Dedifferentiated amniotic fluid mesenchymal stem cell (primary cell): ENCODE measurements around the gene HOPX.
A peak's percentile ranks its signal among the peaks of the same experiment; 100 is the strongest.
"Not testable (repeated sequence)": the region's sequence is repeated elsewhere in the genome, so short reads cannot be mapped to it uniquely, and the experiment has no call there.

Experiments used
- DNase-seq: peaks from one replicate; pipeline ENCODE4 v3.0.0-alpha.2; 2016; ENCODE audit errors: extremely low spot score

HOPX gene

DNA sequence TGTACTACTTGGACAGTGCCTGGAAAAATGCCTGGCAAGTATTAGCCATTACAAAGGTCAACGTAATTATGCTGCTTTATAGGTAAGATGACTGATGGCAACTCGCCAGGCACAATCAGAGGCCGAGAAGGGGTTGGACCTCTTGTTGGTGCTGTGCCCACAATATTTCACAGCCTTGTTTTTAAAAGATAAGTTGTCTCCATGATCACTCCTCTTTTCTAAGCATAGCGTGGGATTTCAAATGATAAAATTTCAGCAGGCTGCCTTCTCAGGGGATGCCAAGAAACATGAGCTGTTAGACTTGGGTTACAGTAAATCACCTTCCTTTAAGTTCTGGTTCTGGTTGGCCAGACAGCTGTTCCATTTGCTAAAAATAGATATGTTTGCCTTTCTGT is 26.9 kb downstream of the HOPX start:
- no peak for DNase-seq

DNA sequence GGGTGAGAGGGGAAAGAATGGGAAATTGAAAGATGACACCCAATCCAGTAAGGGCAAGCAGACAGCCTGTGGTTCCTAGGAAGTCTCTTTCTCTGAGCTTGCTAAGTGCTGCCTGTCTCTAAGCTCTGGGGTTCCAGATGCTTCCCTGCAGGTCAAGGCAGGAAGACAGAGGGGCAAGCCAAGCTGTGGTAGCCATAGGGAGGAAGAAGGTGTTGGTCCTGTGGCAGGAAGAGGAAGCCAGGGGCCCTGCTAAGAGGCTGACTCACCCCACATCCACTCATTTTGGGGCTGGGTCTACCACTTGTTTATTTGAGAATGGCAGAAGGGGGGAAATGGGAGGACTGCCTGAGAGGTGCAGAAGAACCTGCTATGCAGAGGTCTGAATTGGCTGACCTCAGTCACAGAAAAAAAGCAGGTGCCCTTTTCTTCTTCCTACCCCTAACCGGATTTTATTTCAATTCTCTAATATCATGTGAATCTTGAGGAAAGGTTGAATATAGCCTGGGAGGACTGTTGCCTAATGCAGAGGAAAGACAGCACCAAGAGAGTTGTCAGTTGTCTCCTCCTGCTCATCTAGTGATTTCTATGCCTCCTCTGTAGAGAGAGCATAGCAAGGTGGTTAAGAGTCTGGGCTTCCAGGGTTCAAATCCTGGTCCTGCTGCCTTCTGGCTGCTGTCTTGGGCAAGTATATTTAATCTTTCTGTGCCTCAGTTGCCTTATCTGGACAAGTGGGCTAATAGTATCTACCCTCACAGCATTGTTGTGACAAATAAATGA is 27.4 kb downstream of the HOPX start:
- DNase-seq = no peak

DNA sequence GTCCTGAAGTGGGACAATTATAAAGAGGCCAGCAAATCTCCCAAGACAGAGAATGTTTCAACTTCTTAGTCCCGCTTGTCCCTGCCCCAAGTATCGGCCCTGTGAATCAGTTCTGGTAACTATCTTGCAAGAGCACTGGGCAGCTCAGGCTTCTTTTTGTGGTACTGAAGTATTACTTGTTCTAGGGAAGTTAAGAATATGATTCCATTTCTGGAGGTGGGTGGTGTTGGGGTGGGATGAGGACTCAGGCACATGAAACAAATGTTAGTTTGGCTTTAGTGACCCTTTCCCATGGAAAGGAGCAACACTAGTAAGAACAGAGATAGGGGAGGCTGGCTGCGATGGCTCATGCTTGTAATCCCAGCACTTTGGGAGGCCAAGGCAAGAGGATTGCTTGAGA is 28.9 kb downstream of the HOPX start:
- DNase-seq = no peak

DNA sequence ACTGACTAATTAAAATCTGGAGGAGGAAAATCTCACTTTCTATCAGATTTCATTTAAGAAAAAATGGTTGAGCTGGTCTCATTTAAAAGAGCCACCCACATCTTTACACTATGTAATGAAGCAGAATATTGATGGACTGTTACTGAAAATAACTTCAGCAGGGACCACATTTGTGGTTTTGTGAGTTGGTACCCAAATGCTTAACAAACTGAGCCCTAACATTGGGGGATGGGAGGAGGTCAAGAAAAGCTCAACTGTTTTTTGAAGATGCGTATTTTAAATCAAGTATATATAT is 30.1 kb downstream of the HOPX start:
- no peak for DNase-seq

DNA sequence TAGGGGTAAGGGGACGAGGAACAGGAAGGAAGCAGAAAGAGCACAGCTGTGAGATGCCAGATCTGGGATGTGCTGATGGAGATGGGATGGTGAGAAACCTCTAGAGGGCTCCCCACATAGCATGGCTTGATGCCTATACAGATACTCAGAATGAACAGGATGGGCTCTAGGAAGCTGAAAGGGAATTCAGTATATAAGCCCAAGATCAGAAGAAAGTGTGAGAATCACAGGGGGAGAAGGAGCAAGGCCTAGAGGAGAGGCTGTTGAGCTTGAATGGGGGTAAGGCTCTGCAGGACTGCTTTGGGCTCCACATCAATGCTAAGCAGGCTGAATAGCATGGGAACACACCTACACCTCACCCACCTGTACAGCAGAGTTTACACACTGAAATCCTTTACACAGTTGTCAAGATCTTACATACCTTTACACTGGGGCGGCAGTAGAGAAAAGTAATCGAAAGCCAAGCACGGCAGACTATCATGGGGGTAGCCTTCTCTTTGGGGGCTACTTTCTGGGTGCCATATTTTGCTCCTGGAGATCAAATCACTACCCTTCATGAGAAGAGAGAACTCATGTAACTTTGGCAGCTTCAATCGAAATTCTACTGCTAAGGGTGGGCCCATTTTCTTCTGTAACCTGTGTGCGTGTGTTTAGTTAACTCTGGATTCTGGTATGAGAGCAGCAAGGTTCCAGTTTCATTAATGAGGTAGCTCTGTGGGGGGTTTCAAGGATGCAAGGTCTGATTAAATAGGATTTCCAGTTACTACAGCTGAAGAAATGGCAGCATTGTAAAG is 30.6 kb downstream of the HOPX start:
- no peak for DNase-seq

DNA sequence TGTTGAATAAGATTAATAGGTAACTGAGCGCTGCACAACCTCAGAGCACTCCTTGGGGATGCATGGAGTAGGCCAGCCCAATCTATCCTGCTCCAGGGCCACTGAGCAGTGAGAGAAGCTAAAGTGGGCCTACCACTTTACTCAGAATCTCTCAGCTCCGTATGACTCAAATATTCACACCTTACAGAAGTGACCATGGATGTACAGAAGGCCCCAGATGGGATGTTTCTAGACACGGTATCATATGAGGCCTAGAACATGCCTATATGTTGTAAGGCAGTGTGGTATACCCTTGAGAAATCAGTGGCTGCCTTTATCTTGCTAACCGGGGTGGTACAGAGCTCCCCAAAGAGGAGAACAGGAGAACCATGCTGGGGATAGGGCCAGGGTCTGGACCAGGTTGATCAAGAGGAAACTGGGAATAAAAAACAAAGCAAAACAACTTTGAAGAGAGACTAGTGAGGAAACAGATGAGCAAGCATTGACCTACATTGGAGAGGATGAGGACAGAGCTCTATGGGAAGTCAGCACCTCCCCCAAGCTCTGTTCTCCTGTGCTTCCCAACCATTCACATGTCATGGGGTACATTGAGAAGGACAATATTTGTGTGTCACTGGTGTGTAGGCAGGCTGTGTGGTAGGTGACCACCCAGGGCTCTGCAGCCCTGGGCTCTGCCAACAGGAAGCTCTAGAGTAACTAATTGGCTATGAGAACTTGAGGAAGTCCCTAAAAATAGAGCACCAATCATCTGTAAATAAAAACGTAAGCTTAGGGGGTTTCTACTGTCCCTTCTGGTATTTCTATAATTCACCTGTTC is 31.4 kb downstream of the HOPX start:
- DNase-seq = no peak

DNA sequence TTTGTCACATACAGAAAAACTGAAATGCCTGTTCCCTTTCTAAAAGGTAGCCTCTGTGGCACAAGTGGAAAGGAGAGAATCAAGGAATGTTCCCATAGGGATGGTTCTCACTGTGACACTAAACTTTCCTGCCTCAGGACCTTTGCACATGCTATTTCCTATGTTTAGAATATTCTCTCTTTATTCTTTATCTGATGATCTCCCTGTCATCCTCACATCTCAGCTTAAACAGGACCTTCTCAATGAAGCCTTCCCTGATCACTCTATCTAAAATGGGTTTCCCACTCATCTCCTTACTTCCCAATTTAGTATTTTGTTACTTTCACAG is 32.3 kb downstream of the HOPX start:
- no peak for DNase-seq

DNA sequence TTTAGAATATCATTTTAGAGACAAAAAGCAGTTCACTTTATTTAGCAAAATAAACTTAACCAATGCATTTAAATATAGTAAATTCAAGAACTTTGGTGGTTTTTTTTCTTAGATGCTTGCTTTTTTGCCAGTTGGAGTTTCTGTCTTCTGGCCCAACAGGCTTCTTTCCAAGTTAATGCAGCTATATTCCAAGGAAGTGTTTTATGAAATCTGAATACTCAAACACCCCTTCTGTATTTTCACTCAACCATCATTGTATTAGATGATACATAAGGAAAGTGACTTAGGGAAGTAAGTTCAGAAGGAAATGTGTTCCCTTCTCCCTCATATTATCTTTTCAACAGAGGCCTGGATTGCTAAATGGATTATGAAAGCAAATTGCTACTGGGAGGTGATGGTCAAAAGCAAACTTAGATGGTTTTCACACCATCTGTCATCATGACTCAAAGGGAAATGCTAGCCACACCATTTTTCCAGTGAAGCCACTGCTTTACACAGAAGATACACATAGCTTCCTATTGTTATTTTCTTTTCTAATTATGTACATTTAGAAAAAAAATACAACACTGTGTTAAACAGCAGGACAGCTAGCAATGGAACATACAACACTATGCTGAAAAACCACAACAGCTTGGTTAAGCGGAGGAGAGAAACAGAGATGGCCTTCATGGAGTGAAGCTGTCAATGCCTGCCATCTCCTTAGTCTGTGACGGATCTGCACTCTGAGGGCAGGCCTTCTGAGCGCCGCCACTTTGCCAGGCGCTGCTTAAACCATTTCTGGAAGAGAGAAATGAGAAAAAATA is 32.9 kb downstream of the HOPX start:
- DNase-seq = no peak

DNA sequence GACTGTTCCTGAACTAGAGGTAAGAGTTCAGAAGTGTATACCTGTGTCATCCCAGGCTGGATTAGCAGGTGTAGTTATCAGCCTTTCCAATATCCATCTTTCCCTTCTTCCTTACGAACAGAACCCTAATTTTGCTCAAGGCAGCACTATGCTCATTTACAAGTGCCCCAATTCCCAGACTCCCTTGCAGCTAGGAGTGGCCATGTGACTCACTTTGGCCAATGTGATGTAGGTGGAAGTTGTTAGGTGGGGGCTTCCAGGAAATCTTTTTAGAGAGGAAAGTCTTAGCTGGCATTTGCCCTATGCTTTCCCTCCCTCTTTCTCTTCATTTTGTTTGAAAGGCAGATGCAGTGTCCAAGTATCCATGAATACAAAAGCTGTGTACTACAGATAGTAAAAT is 34.8 kb downstream of the HOPX start:
- DNase-seq = no peak

DNA sequence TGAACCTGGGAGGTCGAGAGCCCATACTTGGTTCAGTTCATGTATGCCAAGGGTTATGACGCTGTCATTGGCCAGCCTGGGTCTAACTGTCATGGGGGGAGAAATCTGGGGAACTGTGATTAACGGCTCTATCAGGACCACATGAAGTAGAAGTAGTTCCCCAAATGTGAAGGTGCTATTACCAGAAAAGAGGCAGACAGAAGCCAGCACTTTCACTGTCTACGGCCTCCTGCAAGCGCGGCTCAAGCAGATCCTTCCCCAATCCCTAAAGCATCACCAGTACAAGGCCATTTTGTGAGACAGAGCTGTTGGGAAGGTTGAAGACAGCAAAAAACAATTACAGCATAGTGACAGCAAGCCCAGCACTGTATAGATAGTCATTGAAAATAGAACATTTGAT is 37.5 kb downstream of the HOPX start:
- no peak for DNase-seq

DNA sequence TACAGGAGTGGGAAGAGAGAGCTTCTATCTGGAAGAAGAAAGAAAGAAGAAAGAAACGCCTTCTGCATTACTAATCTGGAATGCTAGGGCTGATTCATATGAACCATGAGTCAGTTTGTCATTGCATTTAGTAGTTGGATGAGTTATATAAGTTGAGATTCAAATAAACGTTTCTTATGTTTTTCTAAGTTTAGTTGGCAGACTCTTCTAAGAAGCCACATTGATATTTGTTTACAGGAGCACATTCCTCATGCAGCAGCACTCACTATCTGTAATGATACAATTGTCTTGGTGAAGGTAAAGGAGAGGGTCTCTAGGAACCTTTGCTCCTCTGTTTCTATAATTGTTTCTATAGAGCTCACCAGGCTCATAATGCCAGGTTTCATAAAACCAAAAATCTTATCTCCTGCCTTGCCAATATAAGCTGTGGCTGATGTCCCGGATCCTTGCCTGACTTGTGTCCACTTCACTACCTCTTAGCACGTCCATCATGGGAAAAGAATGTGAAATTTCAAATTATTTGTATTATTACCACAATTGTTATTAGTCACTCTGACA is 39.5 kb downstream of the HOPX start:
- DNase-seq = peak; percentile 89

DNA sequence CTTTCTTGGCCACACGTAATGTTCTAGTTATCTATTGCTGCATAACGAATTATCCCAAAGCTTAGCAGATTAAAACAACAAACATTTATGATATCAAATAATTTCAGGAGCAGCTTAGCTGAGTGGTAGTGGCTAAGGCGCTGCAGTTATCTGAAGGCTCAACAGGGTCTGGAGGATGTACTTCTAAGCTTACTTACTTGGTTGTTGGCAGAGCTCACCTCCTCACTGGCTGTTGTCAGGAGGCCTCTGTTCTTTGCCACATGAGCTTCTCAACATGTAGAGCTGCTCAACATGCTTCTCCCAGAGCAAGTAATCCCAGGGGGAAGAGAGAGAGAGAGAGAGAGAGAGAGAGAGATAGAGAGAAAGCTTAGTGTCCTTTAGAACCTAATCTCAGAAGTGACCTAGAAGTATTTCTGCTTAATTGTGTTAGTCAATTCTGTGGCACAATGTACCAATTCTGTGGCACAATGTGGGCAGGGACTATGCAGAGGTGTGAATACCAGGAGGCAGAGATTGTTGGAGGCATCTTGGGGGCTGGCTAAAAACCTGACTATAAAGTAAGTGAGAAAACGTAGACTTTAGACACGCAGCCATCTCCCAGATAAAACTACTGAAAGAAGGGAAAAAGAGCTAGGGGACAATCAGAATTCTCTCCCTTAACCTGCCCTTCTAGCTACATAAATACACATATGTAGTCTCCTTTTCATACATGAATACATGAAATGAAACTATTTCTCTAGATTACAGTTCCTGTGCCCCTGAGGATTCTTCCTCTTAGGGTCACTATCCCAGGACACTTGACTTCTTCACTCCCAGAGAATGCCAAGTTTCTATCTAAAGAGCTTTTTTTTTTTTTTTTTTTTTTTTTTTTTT is 40.2 kb downstream of the HOPX start:
- DNase-seq = no peak

DNA sequence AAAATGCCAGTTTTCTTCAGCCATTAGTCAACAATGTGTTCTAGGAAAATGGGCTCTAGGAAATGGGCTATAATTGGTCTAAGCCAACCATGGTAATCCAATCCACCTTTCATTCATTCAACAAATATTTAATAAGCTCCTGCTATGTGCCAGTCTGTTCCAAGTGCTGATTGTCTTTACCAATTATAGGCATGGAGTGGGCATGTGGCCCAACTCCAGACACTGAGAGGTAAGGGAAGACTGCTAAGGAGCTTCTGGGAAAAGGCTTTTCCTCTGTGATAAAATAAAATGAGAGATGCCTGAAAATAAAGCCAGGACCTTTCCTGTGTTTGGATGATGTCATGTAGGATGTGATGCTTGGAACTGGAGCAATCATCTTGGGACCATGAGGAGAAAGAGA is 43.3 kb downstream of the HOPX start:
- DNase-seq = no peak

DNA sequence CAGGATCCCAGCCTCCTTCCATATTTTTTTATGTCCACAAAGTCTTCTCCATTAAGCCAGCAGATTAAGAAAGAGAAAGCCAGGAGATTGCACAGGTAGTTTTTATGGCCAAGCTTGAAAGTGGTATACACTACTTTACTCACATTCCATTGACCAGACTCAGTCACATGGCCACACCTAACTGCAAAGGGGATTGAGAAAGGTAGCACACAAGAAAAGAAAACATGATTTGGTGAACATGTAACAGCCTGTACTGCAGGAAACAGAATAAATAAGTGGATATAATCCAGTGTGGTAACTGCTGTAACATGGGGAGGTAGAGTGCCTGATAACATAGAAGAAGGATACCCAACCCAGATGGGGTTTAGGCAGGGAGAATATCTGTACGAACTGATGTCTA is 43.9 kb downstream of the HOPX start:
- DNase-seq = no peak

DNA sequence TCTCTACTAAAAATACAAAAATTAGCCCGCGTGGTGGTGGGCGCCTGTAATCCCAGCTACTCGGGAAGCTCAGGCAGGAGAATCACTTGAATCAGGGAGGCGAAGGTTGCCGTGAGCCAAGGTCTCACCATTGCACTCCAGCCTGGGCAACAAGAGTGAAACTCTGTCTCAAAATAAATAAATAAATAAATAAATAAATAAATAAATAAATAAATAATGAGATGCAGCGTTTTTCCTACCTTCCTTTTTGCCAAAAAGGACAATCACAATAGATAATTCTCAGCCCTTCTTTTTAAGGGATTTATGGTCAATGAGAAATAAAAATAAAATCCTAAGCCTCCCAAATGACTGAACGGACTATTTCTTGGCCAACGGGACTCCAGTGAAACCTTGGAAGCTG is 46.1 kb downstream of the HOPX start:
- not testable (repeated sequence) for DNase-seq

DNA sequence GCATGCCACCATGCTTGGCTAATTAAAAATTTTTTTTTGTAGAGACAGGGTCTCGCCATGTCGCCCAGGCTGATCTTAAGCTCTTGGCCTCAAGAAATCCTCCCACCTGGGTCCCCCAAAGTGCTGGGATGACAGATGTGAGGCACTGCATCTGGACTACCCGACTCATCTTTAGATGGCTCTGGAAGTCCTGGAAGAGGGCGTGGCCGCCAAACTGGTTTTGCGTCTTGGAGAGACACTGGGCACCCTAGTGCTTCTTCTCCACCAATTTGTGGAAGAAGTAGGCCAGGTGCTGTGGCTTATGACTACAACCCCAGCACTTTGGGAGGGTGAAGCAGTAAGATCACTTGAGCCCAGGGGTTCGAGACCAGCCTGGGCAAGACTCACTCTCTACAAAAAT is 47.6 kb downstream of the HOPX start:
- no peak for DNase-seq

DNA sequence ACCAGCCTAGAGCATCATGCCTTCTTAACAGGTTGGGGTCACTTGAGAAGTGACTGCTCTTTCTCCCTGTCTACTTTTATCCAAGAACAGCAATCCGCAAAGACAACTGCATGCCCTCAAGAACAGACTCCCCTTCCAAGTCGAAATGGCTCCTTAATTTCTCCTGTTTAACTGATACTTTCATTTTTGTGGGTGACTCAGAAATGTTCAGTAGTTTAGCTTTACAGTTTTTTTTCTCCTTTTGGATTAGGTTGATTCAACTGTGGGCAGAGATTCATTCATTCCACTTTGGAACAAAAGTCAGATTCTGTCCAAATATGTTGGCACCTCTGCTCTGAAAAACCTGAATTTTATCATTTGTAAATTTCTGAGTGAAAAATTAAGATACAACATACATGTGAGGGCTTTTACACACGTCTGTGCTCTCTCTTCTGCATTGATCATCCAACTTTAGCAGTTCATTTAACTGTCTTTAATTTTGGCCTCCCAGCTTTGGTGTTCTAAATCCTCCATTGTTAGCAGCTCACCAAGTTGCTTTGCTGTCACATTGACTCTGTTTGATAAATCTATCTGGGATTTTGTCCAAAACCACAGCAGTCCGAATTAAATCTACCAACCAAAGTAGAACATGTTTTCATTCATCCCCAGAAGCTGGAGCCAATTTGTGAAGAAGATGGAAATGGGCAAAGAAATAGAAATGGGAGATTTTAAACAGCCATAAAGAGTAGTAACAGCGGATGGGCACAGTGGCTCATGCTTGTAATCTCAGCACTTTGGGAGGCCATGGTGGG is 50.0 kb downstream of the HOPX start:
- DNase-seq = peak; percentile 26

DNA sequence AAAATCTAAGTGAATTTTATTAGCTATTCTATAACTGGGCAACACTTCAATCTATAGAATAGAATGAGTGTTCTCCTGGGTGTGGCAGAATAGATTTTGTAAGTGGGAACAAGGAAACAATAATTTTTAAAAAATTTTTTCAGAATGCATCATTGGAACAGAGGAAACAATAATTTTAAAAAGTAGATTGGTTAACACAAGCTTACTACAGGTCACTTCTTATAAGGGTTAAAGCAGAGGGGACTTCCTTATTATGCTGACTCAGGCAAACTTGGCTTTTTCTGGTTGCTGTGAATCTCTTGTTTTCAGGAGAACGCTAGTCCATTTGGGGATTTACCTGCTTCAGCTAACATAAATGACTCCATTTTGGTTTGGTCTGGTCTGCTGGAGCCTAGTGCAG is 52.5 kb downstream of the HOPX start:
- DNase-seq = no peak

DNA sequence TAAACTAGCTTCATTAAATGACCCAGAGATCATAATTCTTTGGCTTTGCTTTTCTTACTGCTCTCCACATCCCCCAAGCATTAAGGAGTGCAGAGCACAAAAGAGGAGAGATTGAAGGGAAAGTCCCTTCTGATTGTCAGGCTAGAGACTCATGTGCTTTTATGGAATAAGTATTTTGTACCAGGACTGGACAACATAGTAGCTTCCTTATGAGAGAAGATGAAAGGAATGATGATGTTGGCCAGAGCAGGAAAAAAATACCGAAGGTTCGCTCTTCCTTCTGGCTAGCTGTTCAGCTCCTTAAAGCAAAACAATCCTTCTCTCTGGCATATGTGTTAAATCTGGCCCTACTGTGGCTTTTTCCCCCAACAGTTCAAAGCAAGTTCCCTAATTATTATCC is 53.1 kb downstream of the HOPX start:
- no peak for DNase-seq

DNA sequence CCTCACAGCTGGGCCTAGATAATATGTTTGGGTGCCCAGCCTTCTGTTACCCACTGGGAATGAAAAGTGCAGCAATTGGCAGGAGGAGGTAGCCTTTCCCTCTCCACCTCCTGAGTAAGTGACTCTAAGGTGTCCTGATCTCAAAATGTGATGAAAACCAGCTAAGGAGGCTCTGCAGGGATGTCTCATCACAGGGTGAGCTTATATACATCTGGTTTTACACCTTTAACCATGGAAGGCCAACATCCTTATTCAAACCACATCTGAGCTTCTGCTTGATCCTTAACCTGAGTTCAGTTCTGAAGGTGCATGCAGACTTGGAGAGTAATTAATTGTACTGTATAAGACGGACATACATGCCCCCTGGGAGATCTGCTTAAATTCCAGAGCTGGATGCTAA is 53.7 kb downstream of the HOPX start:
- no peak for DNase-seq
